ENCODE measurements around the gene GTF3C4.
"Not testable (repeated sequence)": the region's sequence is repeated elsewhere in the genome, so short reads cannot be mapped to it uniquely, and the experiment has no call there.

GTF3C4 gene

GRCh38 chr9:132698989-132699388, 28.7 kb downstream of the GTF3C4 start:
- DNase-seq (ENCODE audit: low read depth, low spot score): no peak

- DNase-seq (ENCODE audit: low read depth, low spot score): no peak
Observed at GRCh38 chr9:132699956-132700355, 29.7 kb downstream of the GTF3C4 start.

GRCh38 chr9:132702254-132702653, 32.0 kb downstream of the GTF3C4 start:
- no peak for DNase-seq (ENCODE audit: low read depth, low spot score)

GRCh38 chr9:132703336-132703735, 33.1 kb downstream of the GTF3C4 start:
- no peak for DNase-seq (ENCODE audit: low read depth, low spot score)

- no peak for DNase-seq (ENCODE audit: low read depth, low spot score)
Observed at GRCh38 chr9:132708239-132708638, 38.0 kb downstream of the GTF3C4 start.

GRCh38 chr9:132708769-132709430, 38.6 kb downstream of the GTF3C4 start:
- DNase-seq (ENCODE audit: low read depth, low spot score): no peak

- DNase-seq (ENCODE audit: low read depth, low spot score): no peak
Observed at GRCh38 chr9:132710333-132710732, 40.1 kb downstream of the GTF3C4 start.

GRCh38 chr9:132711152-132711551, 40.9 kb downstream of the GTF3C4 start:
- not testable (repeated sequence) for DNase-seq (ENCODE audit: low read depth, low spot score)

GRCh38 chr9:132711846-132712245, 41.6 kb downstream of the GTF3C4 start:
- DNase-seq (ENCODE audit: low read depth, low spot score): no peak

- no peak for DNase-seq (ENCODE audit: low read depth, low spot score)
Observed at GRCh38 chr9:132712753-132713152, 42.5 kb downstream of the GTF3C4 start.

GRCh38 chr9:132716007-132716406, 45.7 kb downstream of the GTF3C4 start:
- no peak for DNase-seq (ENCODE audit: low read depth, low spot score)

GRCh38 chr9:132717326-132717945, 47.2 kb downstream of the GTF3C4 start:
- no peak for DNase-seq (ENCODE audit: low read depth, low spot score)

GRCh38 chr9:132718381-132718928, 48.2 kb downstream of the GTF3C4 start:
- not testable (repeated sequence) for DNase-seq (ENCODE audit: low read depth, low spot score)

GRCh38 chr9:132721661-132722060, 51.4 kb downstream of the GTF3C4 start:
- no peak for DNase-seq (ENCODE audit: low read depth, low spot score)

GRCh38 chr9:132722564-132723065, 52.4 kb downstream of the GTF3C4 start:
- DNase-seq (ENCODE audit: low read depth, low spot score): no peak

GRCh38 chr9:132723809-132724208, 53.5 kb downstream of the GTF3C4 start:
- DNase-seq (ENCODE audit: low read depth, low spot score): no peak

GRCh38 chr9:132725306-132725705, 55.0 kb downstream of the GTF3C4 start:
- DNase-seq (ENCODE audit: low read depth, low spot score): no peak

- DNase-seq (ENCODE audit: low read depth, low spot score): no peak
Observed at GRCh38 chr9:132726576-132727130, 56.4 kb downstream of the GTF3C4 start.

GRCh38 chr9:132728071-132728470, 57.8 kb downstream of the GTF3C4 start:
- DNase-seq (ENCODE audit: low read depth, low spot score): no peak

GRCh38 chr9:132728497-132728896, 58.2 kb downstream of the GTF3C4 start:
- DNase-seq (ENCODE audit: low read depth, low spot score): no peak

GRCh38 chr9:132729235-132729890, 59.1 kb downstream of the GTF3C4 start:
- DNase-seq (ENCODE audit: low read depth, low spot score): no peak
